Epithelial cell of proximal tubule (primary cell): ENCODE data around the gene RFC5. TPM values are rescaled to one million over a fixed set of nuclear protein-coding genes. Genes with fewer than 3 reads are reported as not detected.
"Not testable (repeated sequence)": the region's sequence is repeated elsewhere in the genome, so short reads cannot be mapped to it uniquely, and the experiment has no call there.

Source experiments
- DNase-seq: peaks from one replicate; pipeline ENCODE4 v3.0.0-alpha.2; 2011; ENCODE audit warnings: low read depth
- H3K4me3 ChIP-seq: 2 replicates; pipeline ENCODE4 v1.5.1; 2011; ENCODE audit warnings: low read depth, mild to moderate bottlenecking, low read length
- total RNA-seq: library from RNA; depleted of rRNA; stranded (reverse); fragments of >200 nt; gene quantifications from 2 replicates; pipeline ENCODE4 v1.2.3, GENCODE V29; 2015
- TF ChIP-seq, protein P1 (sequence below): conservative IDR thresholded peaks from 2 replicates; pipeline ENCODE4 v1.5.1; 2012; ENCODE audit warnings: low read depth, mild to moderate bottlenecking, low read length

The RFC5 gene
- total RNA-seq, 1 donor from 2014 or later: 31.0 TPM

DNA sequence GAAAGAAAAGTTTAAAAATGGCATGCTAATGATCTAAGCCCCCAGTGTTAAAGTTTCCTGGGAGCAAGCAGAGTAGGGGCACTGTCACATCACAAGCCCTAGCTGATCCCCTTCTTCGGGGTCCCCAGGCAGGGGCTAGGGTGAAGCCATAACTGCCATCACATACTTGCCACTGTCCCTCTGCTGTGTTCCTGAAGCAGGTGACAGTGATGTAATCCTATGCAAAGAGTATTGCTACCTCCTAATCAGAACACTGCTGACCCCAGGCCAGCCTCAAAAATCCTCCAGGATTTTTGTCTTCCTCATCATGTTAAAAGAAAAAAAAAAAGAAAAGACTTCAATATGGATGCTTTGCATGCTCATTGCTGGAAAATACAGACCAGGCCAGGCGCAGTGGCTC is 1.2 kb upstream of the RFC5 start:
- TF ChIP-seq, protein P1, sequence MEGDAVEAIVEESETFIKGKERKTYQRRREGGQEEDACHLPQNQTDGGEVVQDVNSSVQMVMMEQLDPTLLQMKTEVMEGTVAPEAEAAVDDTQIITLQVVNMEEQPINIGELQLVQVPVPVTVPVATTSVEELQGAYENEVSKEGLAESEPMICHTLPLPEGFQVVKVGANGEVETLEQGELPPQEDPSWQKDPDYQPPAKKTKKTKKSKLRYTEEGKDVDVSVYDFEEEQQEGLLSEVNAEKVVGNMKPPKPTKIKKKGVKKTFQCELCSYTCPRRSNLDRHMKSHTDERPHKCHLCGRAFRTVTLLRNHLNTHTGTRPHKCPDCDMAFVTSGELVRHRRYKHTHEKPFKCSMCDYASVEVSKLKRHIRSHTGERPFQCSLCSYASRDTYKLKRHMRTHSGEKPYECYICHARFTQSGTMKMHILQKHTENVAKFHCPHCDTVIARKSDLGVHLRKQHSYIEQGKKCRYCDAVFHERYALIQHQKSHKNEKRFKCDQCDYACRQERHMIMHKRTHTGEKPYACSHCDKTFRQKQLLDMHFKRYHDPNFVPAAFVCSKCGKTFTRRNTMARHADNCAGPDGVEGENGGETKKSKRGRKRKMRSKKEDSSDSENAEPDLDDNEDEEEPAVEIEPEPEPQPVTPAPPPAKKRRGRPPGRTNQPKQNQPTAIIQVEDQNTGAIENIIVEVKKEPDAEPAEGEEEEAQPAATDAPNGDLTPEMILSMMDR: no peak

DNA sequence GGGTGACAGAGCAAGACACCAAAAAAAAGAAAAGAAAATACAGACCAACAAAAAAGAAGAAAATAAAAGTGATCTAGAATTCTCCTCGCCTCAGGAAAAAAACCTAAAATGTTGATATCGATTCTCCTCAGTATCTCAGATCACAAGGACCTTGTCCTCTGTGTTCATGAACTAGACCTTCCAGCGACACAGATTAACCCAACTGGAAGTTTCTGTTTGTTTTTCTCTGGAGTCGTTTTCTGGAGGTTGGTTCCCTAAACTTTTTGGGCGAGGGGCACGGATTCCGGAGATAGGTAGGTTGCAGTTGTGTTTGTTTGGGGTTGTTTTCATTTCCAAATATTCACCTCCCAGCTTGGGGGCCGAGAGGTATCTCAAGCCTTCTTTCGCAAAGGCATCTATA is 559 bp upstream of the RFC5 start:
- TF ChIP-seq, protein P1: no peak
- H3K4me3 ChIP-seq: peak overlapping the region; percentile 93
- DNase-seq: no peak

More for the DNA sequence above, 1.2 kb upstream of the RFC5 start:
- H3K4me3 ChIP-seq: no peak overlapping the region
- no peak for DNase-seq

DNA sequence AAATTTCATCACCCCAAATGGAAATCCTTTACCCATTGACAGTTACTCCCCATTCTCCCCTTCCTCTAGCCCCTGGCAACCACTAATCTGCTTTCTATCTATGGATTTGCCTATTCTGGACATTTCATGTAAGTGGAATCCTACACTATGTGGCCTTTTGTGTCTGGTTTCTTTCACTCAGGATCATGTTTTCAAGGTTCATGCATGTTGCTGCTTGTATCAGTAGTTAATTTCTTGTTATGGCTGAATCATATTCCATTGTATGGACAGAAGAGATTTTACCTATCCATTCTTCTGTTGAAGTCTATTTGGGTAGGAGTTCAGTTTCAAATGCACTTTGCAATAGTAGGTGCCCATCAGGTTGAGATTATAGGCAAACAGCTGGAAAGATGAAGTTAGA is 1.4 kb downstream of the RFC5 start:
- no peak for DNase-seq
- H3K4me3 ChIP-seq: no peak overlapping the region
- TF ChIP-seq, protein P1: no peak

DNA sequence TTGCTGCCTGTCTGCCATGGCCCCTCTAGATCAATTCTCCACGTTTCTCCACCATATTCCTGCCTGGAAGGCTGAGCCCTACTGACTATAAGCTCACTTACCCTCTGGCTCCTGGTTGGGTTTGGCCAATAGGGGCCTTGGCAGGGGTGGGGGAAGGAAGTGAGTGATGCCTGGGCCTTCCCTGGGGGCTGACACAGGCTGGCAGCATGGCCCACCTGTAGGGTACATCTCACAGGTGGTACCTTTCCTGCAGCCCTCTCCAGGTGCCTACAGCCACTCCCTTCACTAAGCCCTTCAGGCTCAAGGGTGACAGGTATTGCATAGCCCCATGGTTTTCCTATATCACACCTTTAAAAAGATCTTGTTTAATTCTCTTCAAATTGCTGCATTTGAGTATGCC is 3.5 kb downstream of the RFC5 start:
- TF ChIP-seq, protein P1: no peak
- no peak for DNase-seq
- H3K4me3 ChIP-seq: no peak overlapping the region

DNA sequence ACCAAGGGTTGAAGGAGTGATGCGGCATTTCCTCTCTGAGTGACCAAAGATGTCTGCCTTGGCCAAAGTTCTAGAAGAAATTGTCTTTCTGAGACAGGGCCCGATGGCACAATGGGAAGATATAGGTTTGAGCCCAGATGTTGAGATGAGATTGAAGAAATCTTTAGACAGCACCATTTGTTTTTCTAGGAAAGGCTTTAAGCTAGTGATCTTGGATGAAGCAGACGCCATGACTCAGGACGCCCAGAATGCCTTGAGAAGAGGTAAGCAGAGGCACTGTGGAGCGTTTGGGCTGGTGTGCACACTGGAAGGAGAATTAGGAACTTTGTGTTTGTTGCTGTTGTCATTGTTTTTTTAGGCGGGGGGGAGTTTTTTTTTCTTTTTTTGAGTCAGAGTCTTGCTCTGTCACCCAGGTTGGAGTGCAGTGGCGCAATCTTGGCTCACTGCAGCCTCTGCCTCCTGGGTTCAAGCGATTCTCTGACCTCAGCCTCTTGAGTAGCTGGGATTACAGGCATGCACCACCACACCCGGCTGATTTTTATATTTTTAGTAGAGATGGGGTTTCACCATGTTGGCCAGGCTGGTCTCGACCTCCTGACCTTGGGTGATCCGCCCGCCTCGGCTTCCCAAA is 5.7 kb downstream of the RFC5 start:
- H3K4me3 ChIP-seq, DNase-seq: not testable (repeated sequence)

DNA sequence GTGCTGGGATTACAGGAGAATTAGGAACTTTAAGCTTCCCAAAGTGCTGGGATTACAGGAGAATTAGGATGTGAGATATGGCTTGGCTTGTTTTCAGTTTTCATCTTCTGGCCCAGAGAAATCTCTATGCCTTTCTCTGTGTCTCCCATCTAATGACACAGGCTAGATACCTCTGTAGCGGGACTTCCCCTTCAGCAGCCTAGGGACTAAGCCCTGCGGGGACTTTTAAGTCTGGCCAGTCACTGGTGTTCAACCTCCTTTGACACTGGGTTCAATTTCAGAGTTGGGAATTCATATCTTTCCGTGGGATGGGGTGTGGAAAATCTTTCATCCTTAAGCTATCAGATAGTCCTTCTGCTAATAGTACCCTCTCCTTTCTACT is 6.2 kb downstream of the RFC5 start:
- TF ChIP-seq, protein P1: no peak
- no peak overlapping the region for H3K4me3 ChIP-seq
- no peak for DNase-seq

DNA sequence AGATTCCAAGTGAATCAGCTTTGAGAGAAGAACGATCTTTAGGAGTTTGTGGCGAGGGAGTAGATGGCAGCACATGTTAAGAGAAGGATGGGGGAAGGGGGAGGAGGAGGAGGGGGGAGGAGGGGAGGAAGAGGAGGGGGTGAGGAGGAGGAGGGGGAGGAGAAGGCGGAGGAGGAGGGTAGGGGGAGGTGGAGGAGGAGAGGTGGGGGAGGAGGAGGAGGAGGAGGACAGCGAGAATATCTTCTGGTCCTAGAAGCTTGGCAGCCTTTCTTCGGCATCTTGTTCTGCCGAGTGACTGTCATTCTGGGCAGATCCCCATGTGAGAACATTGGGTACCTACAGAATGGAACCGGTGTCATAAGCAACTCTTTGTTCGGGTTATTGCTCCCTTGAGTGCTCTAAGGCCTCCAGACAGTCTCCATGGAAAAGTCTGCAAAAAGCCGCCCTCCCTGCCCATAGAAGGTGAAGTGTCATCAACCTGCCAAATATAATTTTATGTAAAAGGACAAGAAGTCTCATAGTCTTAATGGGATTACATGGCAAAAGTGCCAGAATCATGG is 6.9 kb downstream of the RFC5 start:
- TF ChIP-seq, protein P1: no peak
- no peak for DNase-seq
- H3K4me3 ChIP-seq: no peak overlapping the region
